H1 (cell line): ENCODE results near the gene EFCAB6. TPM values are rescaled to one million over a fixed set of nuclear protein-coding genes. Genes with fewer than 3 reads are reported as not detected.
A peak's percentile ranks its signal among the peaks of the same experiment; 100 is the strongest.

Source experiments
- CTCF ChIA-PET: fragments of 300-600 bp; sonication (Branson Sonifier 250); formaldehyde crosslinking; loops from one replicate; lab custom pipeline; 2021; ENCODE audit not compliant: partially characterized antibody; lab: Charles Lee
- POLR2A ChIA-PET: fragments of 300-600 bp; sonication (Branson Sonifier 250); formaldehyde crosslinking; loops from one replicate; lab custom pipeline; 2021; ENCODE audit warnings: inconsistent platforms; ENCODE audit not compliant: partially characterized antibody; lab: Charles Lee
- DNase-seq, 2 experiments: peaks; one replicate each; pipeline versions ENCODE4 v3.0.0 to v3.0.0-alpha.2; 2010 to 2022; ENCODE audit warnings: low spot score in 2 of 2, low read depth in 1 of 2, mixed read lengths in 1 of 2
- FAIRE-seq: peaks from 2 replicates; lab custom pipeline; 2011; peaks lifted over from hg19 to GRCh38; lab: Jason Lieb, UNC
- H2AFZ ChIP-seq: 2 replicates; pipeline ENCODE4 v1.8.1; 2012; ENCODE audit warnings: low read length, inconsistent platforms
- H2AK5ac ChIP-seq: 2 replicates; pipeline ENCODE4 v1.6.1; 2013; ENCODE audit warnings: low read depth, low read length
- H2BK120ac ChIP-seq: replicated peaks from 2 replicates; pipeline ENCODE3; 2013; ENCODE audit warnings: low read depth, low read length, inconsistent platforms
- H2BK12ac ChIP-seq: 2 replicates; pipeline ENCODE4 v1.6.1; 2013; ENCODE audit warnings: low read depth, low read length
- H2BK15ac ChIP-seq: 2 replicates; pipeline ENCODE4 v1.6.1; 2013; ENCODE audit warnings: low read length
- H2BK20ac ChIP-seq: 2 replicates; pipeline ENCODE4 v1.6.1; 2013; ENCODE audit warnings: low read length
- H2BK5ac ChIP-seq: 2 replicates; pipeline ENCODE4 v1.6.1; 2013; ENCODE audit warnings: low read depth, low read length
- H3K14ac ChIP-seq: 2 replicates; pipeline ENCODE4 v1.6.1; 2013; ENCODE audit warnings: inconsistent platforms; ENCODE audit not compliant: insufficient read length
- H3K18ac ChIP-seq: 2 replicates; pipeline ENCODE4 v1.6.1; 2013; ENCODE audit warnings: low read length; ENCODE audit errors: extremely low read depth
- H3K23ac ChIP-seq: 2 replicates; pipeline ENCODE4 v1.6.1; 2013; ENCODE audit warnings: inconsistent platforms; ENCODE audit not compliant: insufficient read length
- H3K23me2 ChIP-seq: 2 replicates; pipeline ENCODE4 v1.6.1; 2013; ENCODE audit warnings: low read depth, low read length
- H3K27ac ChIP-seq: 2 replicates; pipeline ENCODE4 v1.6.1; 2011; ENCODE audit warnings: low read depth, low read length, inconsistent platforms
- H3K27me3 ChIP-seq, 4 experiments: replicated peaks in 1 of 4; 1 replicate in 1 of 4; 2 replicates in 3 of 4; pipeline versions ENCODE4 v1.6.1 to v1.8.1; 2011 to 2013; ENCODE audit warnings: low read length in 3 of 4, mild to moderate bottlenecking in 3 of 4, inconsistent platforms in 2 of 4, mixed read lengths in 2 of 4, moderate library complexity in 1 of 4; ENCODE audit not compliant: control insufficient read depth in 3 of 4, insufficient read depth in 3 of 4; ENCODE audit errors: extremely low read depth in 1 of 4
- H3K36me3 ChIP-seq, 4 experiments: 2 replicates each; pipeline versions ENCODE4 v1.6.1 to v1.8.1; 2011 to 2013; ENCODE audit warnings: mild to moderate bottlenecking in 4 of 4, low read length in 3 of 4, moderate library complexity in 2 of 4, control low read depth in 1 of 4, inconsistent platforms in 1 of 4; ENCODE audit not compliant: insufficient read depth in 4 of 4, control insufficient read depth in 2 of 4
- H3K4ac ChIP-seq: replicated peaks from 2 replicates; pipeline ENCODE3; 2013; ENCODE audit warnings: low read length, low read depth, mixed read lengths, inconsistent platforms; ENCODE audit not compliant: insufficient read length
- H3K4me1 ChIP-seq, 4 experiments: replicated peaks in 1 of 4; 1 replicate in 1 of 4; 2 replicates in 3 of 4; pipeline versions ENCODE4 v1.6.1 to v1.8.1; 2011 to 2013; ENCODE audit warnings: low read length in 3 of 4, inconsistent platforms in 2 of 4, mixed read lengths in 1 of 4; ENCODE audit not compliant: insufficient read depth in 4 of 4, control insufficient read depth in 3 of 4
- H3K4me2 ChIP-seq, 2 experiments: 2 replicates each; pipeline versions ENCODE4 v1.6.1 to v1.8.1; 2011 to 2013; ENCODE audit warnings: low read depth in 2 of 2, low read length in 2 of 2, control low read depth in 1 of 2, inconsistent platforms in 1 of 2, mild to moderate bottlenecking in 1 of 2; ENCODE audit not compliant: insufficient read depth in 1 of 2
- H3K4me3 ChIP-seq, 4 experiments: fragments of 200-600, 300-600 bp in 1 of 4; sonication (generic), shearing (Covaris generic), sonication (Bioruptor Twin) in 1 of 4; 2 replicates each; pipeline versions ENCODE4 v1.5.1 to v1.8.1; 2011 to 2016; ENCODE audit warnings: low read length in 4 of 4, low read depth in 3 of 4, control low read depth in 2 of 4, inconsistent platforms in 2 of 4, mild to moderate bottlenecking in 2 of 4, mixed read lengths in 1 of 4, moderate library complexity in 1 of 4; ENCODE audit not compliant: insufficient read depth in 2 of 4; ENCODE audit errors: extremely low read depth in 1 of 4
- H3K56ac ChIP-seq: replicated peaks from 2 replicates; pipeline ENCODE3; 2013; ENCODE audit warnings: low read depth, mild to moderate bottlenecking, mixed read lengths, low read length, inconsistent platforms; ENCODE audit not compliant: insufficient read length
- H3K79me1 ChIP-seq: 2 replicates; pipeline ENCODE4 v1.6.1; 2013; ENCODE audit warnings: low read depth, low read length, control low read depth
- H3K79me2 ChIP-seq, 2 experiments: 2 replicates each; pipeline versions ENCODE4 v1.6.1 to v1.8.1; 2012 to 2013; ENCODE audit warnings: low read length in 2 of 2, mild to moderate bottlenecking in 2 of 2, inconsistent platforms in 1 of 2; ENCODE audit not compliant: insufficient read depth in 2 of 2, control insufficient read depth in 1 of 2
- H3K9ac ChIP-seq, 4 experiments: replicated peaks in 1 of 4; 1 replicate in 1 of 4; 2 replicates in 3 of 4; pipeline versions ENCODE4 v1.6.1 to v1.8.1; 2011 to 2013; ENCODE audit warnings: low read depth in 3 of 4, low read length in 3 of 4, control low read depth in 2 of 4, mild to moderate bottlenecking in 2 of 4, moderate library complexity in 2 of 4, inconsistent platforms in 1 of 4; ENCODE audit errors: extremely low read depth in 1 of 4
- H3K9me3 ChIP-seq, 2 experiments: 2 replicates each; pipeline versions ENCODE4 v1.6.1 to v1.8.1; 2012 to 2013; ENCODE audit warnings: mild to moderate bottlenecking in 2 of 2, moderate library complexity in 2 of 2, control low read depth in 1 of 2, inconsistent platforms in 1 of 2, low read depth in 1 of 2, low read length in 1 of 2, mixed read lengths in 1 of 2; ENCODE audit not compliant: insufficient read depth in 2 of 2
- H4K20me1 ChIP-seq, 2 experiments: replicated peaks in 1 of 2; 2 replicates each; pipeline versions ENCODE3 to v1.8.1; 2011 to 2013; ENCODE audit warnings: inconsistent platforms in 2 of 2, low read length in 2 of 2, mild to moderate bottlenecking in 1 of 2; ENCODE audit not compliant: insufficient read depth in 2 of 2, control insufficient read depth in 1 of 2
- H4K5ac ChIP-seq: 2 replicates; pipeline ENCODE4 v1.6.1; 2013; ENCODE audit warnings: low read length, low read depth, mixed read lengths, inconsistent platforms; ENCODE audit not compliant: insufficient read length
- H4K8ac ChIP-seq: 2 replicates; pipeline ENCODE4 v1.8.0; 2013; ENCODE audit warnings: mild to moderate bottlenecking, moderate library complexity, low read length, inconsistent platforms; ENCODE audit not compliant: insufficient read depth; ENCODE audit errors: extremely low read depth
- H4K91ac ChIP-seq: replicated peaks from 2 replicates; pipeline ENCODE3; 2013; ENCODE audit warnings: low read length, mixed read lengths, inconsistent platforms; ENCODE audit not compliant: insufficient read length
- ASH2L ChIP-seq: fragments of 200-600, 300-600 bp; sonication (generic); IDR thresholded peaks from one replicate; pipeline ENCODE4 v1.7.1; 2017; ENCODE audit warnings: low read length
- FOSL1 ChIP-seq: IDR thresholded peaks from 2 replicates; pipeline ENCODE4 v1.6.1; 2011; ENCODE audit warnings: mild to moderate bottlenecking, low read depth, low read length, moderate library complexity; ENCODE audit not compliant: insufficient read depth
- GABPA ChIP-seq: IDR thresholded peaks from 2 replicates; pipeline ENCODE4 v1.6.1; 2011; ENCODE audit warnings: mild to moderate bottlenecking, low read length, moderate library complexity, borderline replicate concordance; ENCODE audit not compliant: insufficient read depth
- HDAC6 ChIP-seq: IDR thresholded peaks from one replicate; pipeline ENCODE4 v1.7.1; 2012; ENCODE audit warnings: low read depth, mild to moderate bottlenecking, inconsistent platforms, low read length, moderate library complexity
- POLR2A ChIP-seq, 2 experiments: IDR thresholded peaks; 1 replicate in 1 of 2; 2 replicates in 1 of 2; pipeline ENCODE4 v1.6.1; 2011; ENCODE audit warnings: low read depth in 2 of 2, low read length in 2 of 2, mild to moderate bottlenecking in 2 of 2; ENCODE audit errors: control extremely low read depth in 1 of 2
- RAD21 ChIP-seq, 2 experiments: IDR thresholded peaks in 1 of 2; conservative IDR thresholded peaks in 1 of 2; 2 replicates each; pipeline ENCODE4 v1.6.1; 2011; ENCODE audit warnings: low read depth in 2 of 2, low read length in 2 of 2, improper control_type of control experiment in 1 of 2, inconsistent platforms in 1 of 2, mild to moderate bottlenecking in 1 of 2, moderate library complexity in 1 of 2
- RFX5 ChIP-seq: IDR thresholded peaks from 2 replicates; pipeline ENCODE4 v1.6.1; 2011; ENCODE audit warnings: low read depth, low read length, improper control_type of control experiment, borderline replicate concordance
- RXRA ChIP-seq: IDR thresholded peaks from 2 replicates; pipeline ENCODE4 v1.6.1; 2011; ENCODE audit warnings: low read depth, mild to moderate bottlenecking, low read length, moderate library complexity; ENCODE audit not compliant: insufficient read depth
- SAP30 ChIP-seq: fragments of 300-600 bp; sonication (generic); IDR thresholded peaks from 2 replicates; pipeline ENCODE4 v1.7.1; 2012; ENCODE audit warnings: low read length, moderate library complexity, mild to moderate bottlenecking, inconsistent platforms; ENCODE audit not compliant: insufficient read depth, insufficient replicate concordance
- WGBS, 2 experiments: shearing (Covaris generic) in 1 of 2; methylation state at CpG; one replicate each; pipeline versions ENCODE4 v1.1.6 to v1.1.7; 2013 to 2015; ENCODE audit warnings: low lambda C conversion rate in 2 of 2, mixed read lengths in 2 of 2, inconsistent platforms in 1 of 2, low coverage in 1 of 2, missing lambda C conversion rate in 1 of 2; ENCODE audit not compliant: insufficient replicate concordance in 2 of 2, insufficient coverage in 1 of 2, insufficient read length in 1 of 2; ENCODE audit errors: extremely low coverage in 1 of 2, missing lambda C conversion rate in 1 of 2; 5-methylcytosine and 5-hydroxymethylcytosine counted together
- polyA plus RNA-seq, 7 experiments: library from polyadenylated mRNA; depleted of rRNA in 3 of 7; stranded (reverse) in 5 of 7; unstranded in 2 of 7; fragments of >200 nt in 5 of 7; fragments of 200-250 nt in 2 of 7; gene quantifications; 1 replicate in 5 of 7; 2 replicates in 1 of 7; 4 replicates in 1 of 7; pipeline versions ENCODE4 v1.2.1 to v1.2.3, GENCODE V29; 2011 to 2013; ENCODE audit warnings: missing spikeins in 2 of 7, mixed read lengths in 2 of 7
- total RNA-seq: library from RNA; stranded (reverse); fragmentation: NEBNext Ultra II Directional; extraction: Animal tissue kit (Norgen Biotek cat#: 25700); gene quantifications from 2 replicates; pipeline ENCODE4 v1.2.1, GENCODE V29; 2021

The EFCAB6 gene
- total and polyA plus RNA-seq, 2 of the 8 experiments (the other 6 are each of a cell fraction or from before 2014, with no cell fraction given): 0.32 to 1.7 TPM

DNA sequence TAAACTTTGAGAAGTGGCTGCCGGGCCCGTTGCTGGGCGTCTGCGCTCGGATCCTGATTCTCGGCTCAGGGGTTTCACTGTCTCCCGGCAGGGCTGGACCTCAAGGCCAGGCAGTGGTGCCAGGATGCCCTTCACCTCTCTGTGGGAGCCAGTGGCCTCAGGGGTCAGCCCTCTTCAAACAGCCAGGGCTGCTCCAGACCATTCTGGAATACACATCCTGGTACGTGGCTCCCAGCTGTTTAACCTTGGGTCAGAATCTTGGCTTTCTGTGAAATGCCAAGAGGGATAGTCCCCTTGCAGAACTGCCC, 329.8 kb downstream of the EFCAB6 start:
- Histone ChIP-seq H3K79me1 (no peaks in the 10 kb centered on the region), H2BK20ac (no peak overlapping the region; the same call in 1 of the 2 replicates), H4K8ac (no peak overlapping the region), H3K23ac (no peak overlapping the region), H4K20me1 (peaks cover 0 to 6% of the 10 kb centered on the region in 2 experiments), H3K14ac (no peak overlapping the region), H4K91ac (no peak overlapping the region), H3K36me3 (no peaks in the 10 kb centered on the region), H3K4me2 (no peak overlapping the region), H3K18ac (no peak overlapping the region), H3K27ac (no peak overlapping the region), H3K9ac (no peak overlapping the region; a peak in 1 of 7 replicates), H2BK15ac (no peak overlapping the region), H2AFZ (no peak overlapping the region), H2BK5ac (no peak overlapping the region), H3K4ac (no peak overlapping the region), H2BK12ac (peak overlapping the region; percentile 60; the same call in 1 of the 2 replicates), H2AK5ac (no peak overlapping the region), H4K5ac (no peak overlapping the region), H3K56ac (no peak overlapping the region), H3K23me2 (peaks cover 4% of the 10 kb centered on the region; the same call in 1 of the 2 replicates), H3K9me3 (no peaks in the 10 kb centered on the region), H3K4me3 (no peak overlapping the region), H3K4me1 (peaks cover 0 to 5% (median 1%) of the 10 kb centered on the region in 4 experiments; a peak in 2 of 7 replicates), H3K27me3 (no peaks in the 10 kb centered on the region), H2BK120ac (no peak overlapping the region), H3K79me2 (no peaks in the 10 kb centered on the region)
- no peak for DNase-seq
- ChIA-PET CTCF (interaction anchor here (0.9 to 1.5 kb wide), 4 partner anchors 9 to 209 kb away, joined by 3 to 5 read pairs (median 4); no protein-coding TSS in a partner anchor), POLR2A (no interaction called here)
- 87% methylated on average over 8 of the region's 8 CpGs; no CpG with 5 or more reads in 1 of the 2 experiments for WGBS, 2 experiments
- no peak for FAIRE-seq
- TF ChIP-seq ASH2L (no peak), RFX5 (no peak), RXRA (no peak), POLR2A (IDR thresholded peaks at IDR 0.05; ENCODE audit: control extremely low read depth in 1 of 2, low read depth in 2 of 2, low read length in 2 of 2) (no peak), SAP30 (no peak), GABPA (no peak), HDAC6 (no peak), FOSL1 (no peak), RAD21 (IDR thresholded peaks at IDR 0.05 in 1 of 2, conservative IDR thresholded peaks at IDR 0.05 in 1 of 2; ENCODE audit: low read depth in 2 of 2, low read length in 2 of 2) (no peak)
